ENCODE data around the gene SS18L1. TPM values are rescaled to one million over a fixed set of nuclear protein-coding genes. Genes with fewer than 3 reads are reported as not detected.

The SS18L1 gene
- total and polyA plus RNA-seq, 2 donors (not counting 1 experiment from before 2014, with no cell fraction given): 4.7 to 7.4 TPM

DNA sequence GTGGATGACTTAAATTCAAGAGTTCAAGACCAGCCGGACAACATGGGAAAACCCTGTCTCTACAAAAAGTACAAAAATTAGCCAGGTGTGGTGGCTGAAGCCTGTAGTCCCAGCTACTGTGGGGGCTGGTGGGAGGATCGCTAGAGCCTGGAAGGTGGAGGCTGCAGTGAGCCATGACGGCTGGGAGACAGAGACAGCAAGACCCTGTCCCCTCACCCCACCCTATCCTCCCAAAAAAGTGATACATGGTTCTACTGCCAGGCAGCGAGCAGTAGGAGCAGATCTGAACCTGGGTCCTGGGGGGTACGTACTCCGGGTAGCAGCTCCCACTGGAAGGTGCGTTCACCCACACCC, 2.5 kb upstream of the SS18L1 start:
- Histone ChIP-seq H3K27ac (ENCODE audit: insufficient read depth, low read length) (no peak overlapping the region), H3K27me3 (ENCODE audit: control insufficient read depth, insufficient read depth, low read length) (no peaks in the 10 kb centered on the region), H3K4me1 (ENCODE audit: control insufficient read depth, extremely low read depth, insufficient read depth, low read length) (peaks cover 2% of the 10 kb centered on the region), H3K4me3 (replicated peaks in 1 of 4; ENCODE audit: control extremely low read depth in 1 of 4, insufficient read depth in 1 of 4, low read depth in 3 of 4, low read length in 4 of 4) (peak overlapping the region in 1 of 4 experiments; percentile 77), H3K9ac (ENCODE audit: insufficient read depth, low read length) (no peak overlapping the region), H4K20me1 (ENCODE audit: control insufficient read depth, extremely low read depth, insufficient read depth, low read length) (peaks cover 2% of the 10 kb centered on the region), H3K4me2 (ENCODE audit: extremely low read depth, insufficient read depth, low read length) (peak overlapping the region; percentile 9), H3K36me3 (ENCODE audit: control insufficient read depth, insufficient read depth, low read length) (peaks cover 23% of the 10 kb centered on the region), H3K79me2 (ENCODE audit: control insufficient read depth, insufficient read depth, low read length) (peaks cover 64% of the 10 kb centered on the region), H2AFZ (ENCODE audit: low read length) (no peak overlapping the region), H3K9me3 (ENCODE audit: control insufficient read depth, insufficient read depth, low read depth, low read length) (no peaks in the 10 kb centered on the region)
- DNase-seq (ENCODE audit: low read depth in 2 of 2): no peak
- TF ChIP-seq, protein P1, sequence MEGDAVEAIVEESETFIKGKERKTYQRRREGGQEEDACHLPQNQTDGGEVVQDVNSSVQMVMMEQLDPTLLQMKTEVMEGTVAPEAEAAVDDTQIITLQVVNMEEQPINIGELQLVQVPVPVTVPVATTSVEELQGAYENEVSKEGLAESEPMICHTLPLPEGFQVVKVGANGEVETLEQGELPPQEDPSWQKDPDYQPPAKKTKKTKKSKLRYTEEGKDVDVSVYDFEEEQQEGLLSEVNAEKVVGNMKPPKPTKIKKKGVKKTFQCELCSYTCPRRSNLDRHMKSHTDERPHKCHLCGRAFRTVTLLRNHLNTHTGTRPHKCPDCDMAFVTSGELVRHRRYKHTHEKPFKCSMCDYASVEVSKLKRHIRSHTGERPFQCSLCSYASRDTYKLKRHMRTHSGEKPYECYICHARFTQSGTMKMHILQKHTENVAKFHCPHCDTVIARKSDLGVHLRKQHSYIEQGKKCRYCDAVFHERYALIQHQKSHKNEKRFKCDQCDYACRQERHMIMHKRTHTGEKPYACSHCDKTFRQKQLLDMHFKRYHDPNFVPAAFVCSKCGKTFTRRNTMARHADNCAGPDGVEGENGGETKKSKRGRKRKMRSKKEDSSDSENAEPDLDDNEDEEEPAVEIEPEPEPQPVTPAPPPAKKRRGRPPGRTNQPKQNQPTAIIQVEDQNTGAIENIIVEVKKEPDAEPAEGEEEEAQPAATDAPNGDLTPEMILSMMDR (conservative IDR thresholded peaks at IDR 0.05 in 1 of 2, IDR thresholded peaks at IDR 0.05 in 1 of 2; ENCODE audit: low read depth in 1 of 2, low read length in 2 of 2): no peak
- no peak for TF ChIP-seq EZH2 (IDR thresholded peaks at IDR 0.05; ENCODE audit: low read length, missing control alignments)

DNA sequence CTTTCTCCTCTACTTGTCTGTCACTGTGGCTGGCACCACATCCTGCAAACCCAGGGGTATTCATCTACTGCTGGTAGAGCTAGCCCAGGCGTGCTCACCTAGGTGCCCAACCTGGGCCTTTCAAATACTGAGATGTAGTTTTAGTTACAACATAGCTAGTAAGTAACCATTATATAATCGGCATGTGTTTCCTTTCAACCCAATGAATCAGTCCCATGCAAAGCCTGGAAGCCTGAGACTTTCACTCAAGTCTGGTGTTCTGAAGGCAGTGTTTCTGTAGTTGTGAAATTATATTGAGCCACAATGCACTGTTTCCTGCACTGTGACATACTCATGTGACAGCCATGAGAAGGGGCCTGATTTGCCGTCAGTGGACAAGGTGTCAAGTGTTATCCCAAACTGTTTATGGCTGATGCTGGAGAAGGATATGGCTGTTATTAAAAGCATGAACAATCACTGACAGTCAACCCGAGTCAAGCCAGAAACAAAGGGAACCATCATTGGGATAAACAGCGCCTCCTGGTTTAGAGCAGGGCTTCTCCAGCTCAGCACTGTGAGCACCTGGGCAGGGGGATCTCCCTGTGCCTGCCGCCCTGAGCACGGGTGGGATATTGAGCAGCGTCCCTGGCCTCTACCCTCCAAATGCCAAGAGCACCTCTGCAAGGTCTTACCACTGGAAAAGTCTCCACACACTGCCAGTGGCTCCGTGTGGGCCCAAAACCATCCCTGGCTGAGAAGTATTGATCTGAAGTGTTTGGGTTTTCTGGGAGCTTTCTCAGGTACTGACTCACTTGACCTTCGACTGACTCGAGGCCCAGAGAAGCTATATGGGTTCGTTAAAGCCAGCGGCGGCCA, 1.9 kb upstream of the SS18L1 start:
- peak overlapping the region; percentile 98 for H3K4me2 ChIP-seq (ENCODE audit: extremely low read depth, insufficient read depth, low read length)
- H3K27ac ChIP-seq (ENCODE audit: insufficient read depth, low read length): peak overlapping the region; percentile 83
- peak overlapping the region; percentile 92 for H3K9ac ChIP-seq (ENCODE audit: insufficient read depth, low read length)
- peaks cover 69% of the 10 kb centered on the region for H3K79me2 ChIP-seq (ENCODE audit: control insufficient read depth, insufficient read depth, low read length)
- peak in 1 of 2 donors; percentile 46 for DNase-seq (ENCODE audit: low read depth in 2 of 2)
- H3K27me3 ChIP-seq (ENCODE audit: control insufficient read depth, insufficient read depth, low read length): no peaks in the 10 kb centered on the region
- peaks cover 22% of the 10 kb centered on the region for H3K36me3 ChIP-seq (ENCODE audit: control insufficient read depth, insufficient read depth, low read length)
- H4K20me1 ChIP-seq (ENCODE audit: control insufficient read depth, extremely low read depth, insufficient read depth, low read length): peaks cover 2% of the 10 kb centered on the region
- no peak for TF ChIP-seq EZH2 (IDR thresholded peaks at IDR 0.05; ENCODE audit: low read length, missing control alignments)
- TF ChIP-seq, protein P1 (conservative IDR thresholded peaks at IDR 0.05 in 1 of 2, IDR thresholded peaks at IDR 0.05 in 1 of 2; ENCODE audit: low read depth in 1 of 2, low read length in 2 of 2): peak; percentile 39 to 48
- H2AFZ ChIP-seq (ENCODE audit: low read length): no peak overlapping the region
- peak overlapping the region; percentile 66 to 88 (median 76) for H3K4me3 ChIP-seq (replicated peaks in 1 of 4; ENCODE audit: control extremely low read depth in 1 of 4, insufficient read depth in 1 of 4, low read depth in 3 of 4, low read length in 4 of 4)
- peaks cover 2% of the 10 kb centered on the region for H3K4me1 ChIP-seq (ENCODE audit: control insufficient read depth, extremely low read depth, insufficient read depth, low read length)
- no peaks in the 10 kb centered on the region for H3K9me3 ChIP-seq (ENCODE audit: control insufficient read depth, insufficient read depth, low read depth, low read length)

DNA sequence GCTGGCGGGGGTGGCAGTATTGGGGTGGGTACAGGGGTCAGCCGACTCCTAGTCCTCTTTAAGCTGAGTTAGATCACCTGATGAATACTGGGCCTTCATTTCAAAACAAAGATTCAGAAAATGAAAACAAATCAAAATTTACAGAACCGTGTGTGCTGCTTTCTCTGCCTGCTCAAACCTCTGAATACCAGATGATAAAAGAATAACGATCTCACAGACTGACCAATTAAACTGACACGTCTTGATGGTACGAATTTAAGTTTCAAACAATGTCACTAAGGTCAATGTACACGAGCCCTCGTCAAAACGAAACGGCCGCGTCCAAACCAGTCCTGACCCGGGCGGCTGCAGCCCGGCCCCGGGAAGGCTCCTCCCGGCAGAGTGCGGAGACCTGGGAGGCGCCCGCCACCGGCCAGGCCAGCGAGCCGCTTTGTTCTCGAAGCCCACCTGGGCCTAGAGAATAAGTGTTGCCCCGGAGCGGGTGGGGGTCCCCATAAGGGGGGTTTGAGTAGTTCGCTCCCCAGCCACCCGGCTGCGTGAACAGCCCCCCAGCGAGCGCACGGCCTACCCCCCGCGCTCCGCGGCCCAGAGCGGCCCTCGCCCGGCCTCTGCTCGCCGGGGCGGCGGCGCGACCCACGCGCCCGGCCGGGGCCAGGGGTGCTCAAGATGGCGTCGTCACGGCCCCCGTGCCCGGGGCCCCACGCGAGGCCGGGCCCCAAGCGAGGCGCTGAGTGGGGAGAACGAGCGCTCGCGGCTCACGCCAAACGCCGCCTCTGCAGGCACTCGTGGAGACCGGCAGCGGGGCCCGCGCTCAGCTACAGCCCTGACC, 1.1 kb upstream of the SS18L1 start:
- Histone ChIP-seq H3K4me3 (replicated peaks in 1 of 4; ENCODE audit: control extremely low read depth in 1 of 4, insufficient read depth in 1 of 4, low read depth in 3 of 4, low read length in 4 of 4) (peak overlapping the region; percentile 66 to 88 (median 76)), H3K4me1 (ENCODE audit: control insufficient read depth, extremely low read depth, insufficient read depth, low read length) (peaks cover 2% of the 10 kb centered on the region), H4K20me1 (ENCODE audit: control insufficient read depth, extremely low read depth, insufficient read depth, low read length) (peaks cover 2% of the 10 kb centered on the region), H3K36me3 (ENCODE audit: control insufficient read depth, insufficient read depth, low read length) (peaks cover 20% of the 10 kb centered on the region), H3K79me2 (ENCODE audit: control insufficient read depth, insufficient read depth, low read length) (peaks cover 77% of the 10 kb centered on the region), H3K9me3 (ENCODE audit: control insufficient read depth, insufficient read depth, low read depth, low read length) (no peaks in the 10 kb centered on the region), H2AFZ (ENCODE audit: low read length) (no peak overlapping the region), H3K4me2 (ENCODE audit: extremely low read depth, insufficient read depth, low read length) (peak overlapping the region; percentile 98), H3K9ac (ENCODE audit: insufficient read depth, low read length) (peak overlapping the region; percentile 92), H3K27ac (ENCODE audit: insufficient read depth, low read length) (peak overlapping the region; percentile 83), H3K27me3 (ENCODE audit: control insufficient read depth, insufficient read depth, low read length) (no peaks in the 10 kb centered on the region)
- no peak for DNase-seq (ENCODE audit: low read depth in 2 of 2)
- no peak for TF ChIP-seq EZH2 (IDR thresholded peaks at IDR 0.05; ENCODE audit: low read length, missing control alignments)
- TF ChIP-seq, protein P1 (conservative IDR thresholded peaks at IDR 0.05 in 1 of 2, IDR thresholded peaks at IDR 0.05 in 1 of 2; ENCODE audit: low read depth in 1 of 2, low read length in 2 of 2): no peak

Data from fibroblast of lung (primary cell).